HG03039 (cell line): Measurements from ENCODE around the gene SCNN1A.
"Not testable (repeated sequence)": the region's sequence is repeated elsewhere in the genome, so short reads cannot be mapped to it uniquely, and the experiment has no call there.

Experiments used
- ATAC-seq: cut with Tn5 transposase; IDR thresholded peaks from one replicate; pipeline ENCODE4 v1.9.1; 2021; ENCODE audit warnings: mild to moderate bottlenecking, moderate library complexity; ENCODE audit not compliant: unreplicated experiment

Gene SCNN1A

DNA sequence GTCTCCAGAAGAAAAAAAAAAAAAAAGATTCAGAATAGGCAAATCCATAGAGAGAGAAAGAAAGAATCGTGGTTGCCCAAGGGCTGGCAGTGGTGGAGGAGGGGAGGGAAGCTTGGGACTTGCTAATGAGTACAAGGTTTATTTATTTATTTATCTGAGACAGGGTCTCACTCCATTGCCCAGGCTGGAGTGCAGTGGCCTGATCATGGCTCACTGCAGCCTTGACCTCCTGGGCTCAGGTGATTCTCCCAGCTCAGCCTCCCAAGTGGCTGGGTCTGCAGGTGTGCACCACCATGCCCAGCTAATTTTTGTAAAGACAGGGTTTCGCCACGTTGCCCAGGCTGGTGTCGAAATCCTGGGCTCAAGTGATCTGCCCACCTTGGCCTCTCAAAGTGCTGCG, 23.7 kb downstream of the SCNN1A start:
- ATAC-seq: no peak

- no peak for ATAC-seq
These were observed 27.7 kb downstream of the SCNN1A start for GRCh38 chr12:6347367-6348338.

- no peak for ATAC-seq
These were observed 28.4 kb downstream of the SCNN1A start for GRCh38 chr12:6346942-6347341.

GRCh38 chr12:6346235-6346832, 29.0 kb downstream of the SCNN1A start:
- ATAC-seq: no peak

DNA sequence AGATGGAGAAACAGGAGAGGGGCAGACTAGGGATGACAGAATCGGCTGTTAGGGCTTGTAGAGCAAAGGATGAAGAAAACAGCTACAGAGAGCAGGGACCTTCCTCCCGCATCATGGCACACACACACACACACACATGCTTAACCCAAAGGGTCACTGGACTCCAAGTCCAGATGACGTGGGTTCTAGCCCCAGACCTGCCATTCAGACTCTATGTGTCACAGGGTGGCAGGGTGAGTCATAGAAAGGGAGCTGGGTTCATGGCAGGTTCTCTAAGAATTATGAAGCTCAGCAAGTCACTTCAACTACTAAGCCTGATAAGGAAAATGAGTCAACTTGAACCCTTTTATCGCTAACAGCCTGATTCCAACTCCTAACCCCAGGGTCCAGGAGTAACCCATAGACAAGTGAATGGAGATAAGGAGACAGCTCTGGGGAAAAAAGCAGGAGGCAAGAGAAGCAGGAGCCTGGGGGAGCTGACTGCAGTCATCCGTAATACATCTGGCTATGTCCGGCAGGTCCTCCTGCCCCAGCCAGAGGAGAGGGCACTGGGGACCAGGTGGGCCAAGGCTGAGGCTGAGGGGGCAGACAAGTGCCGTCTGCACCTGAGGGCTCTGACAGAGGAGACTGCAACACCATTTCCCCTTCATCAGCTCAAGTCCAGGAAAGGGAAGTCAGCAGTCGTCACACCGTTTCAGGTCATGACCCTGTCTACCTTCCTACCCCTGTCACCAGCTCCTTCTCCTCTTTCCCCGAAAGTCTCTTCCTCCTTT, 29.9 kb downstream of the SCNN1A start:
- no peak for ATAC-seq

DNA sequence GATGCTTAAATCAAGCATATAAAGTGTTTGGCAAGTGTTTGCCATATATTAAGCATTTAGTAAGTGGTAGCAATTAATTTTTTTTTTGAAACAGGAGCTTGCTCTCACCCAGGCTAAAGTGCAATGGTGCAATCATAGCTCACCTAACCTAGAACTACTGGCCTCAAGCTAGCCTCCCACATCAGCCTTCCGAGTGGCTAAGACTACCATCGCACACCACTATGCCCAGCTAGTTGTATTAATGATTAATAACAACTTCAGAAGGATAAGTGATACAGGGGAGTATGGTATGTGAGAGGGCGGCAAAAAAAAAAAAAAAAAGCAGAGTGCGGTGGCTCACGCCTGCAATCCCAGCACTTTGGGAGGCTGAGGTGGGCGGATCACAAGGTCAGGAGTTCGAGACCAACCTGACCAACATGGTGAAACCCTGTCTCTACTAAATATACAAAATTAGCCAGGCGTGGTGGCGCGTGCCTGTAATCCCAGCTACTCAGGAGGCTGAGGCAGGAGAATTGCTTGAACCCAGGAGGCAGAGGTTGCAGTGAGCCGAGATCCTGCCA, 31.2 kb downstream of the SCNN1A start:
- ATAC-seq: not testable (repeated sequence)

DNA sequence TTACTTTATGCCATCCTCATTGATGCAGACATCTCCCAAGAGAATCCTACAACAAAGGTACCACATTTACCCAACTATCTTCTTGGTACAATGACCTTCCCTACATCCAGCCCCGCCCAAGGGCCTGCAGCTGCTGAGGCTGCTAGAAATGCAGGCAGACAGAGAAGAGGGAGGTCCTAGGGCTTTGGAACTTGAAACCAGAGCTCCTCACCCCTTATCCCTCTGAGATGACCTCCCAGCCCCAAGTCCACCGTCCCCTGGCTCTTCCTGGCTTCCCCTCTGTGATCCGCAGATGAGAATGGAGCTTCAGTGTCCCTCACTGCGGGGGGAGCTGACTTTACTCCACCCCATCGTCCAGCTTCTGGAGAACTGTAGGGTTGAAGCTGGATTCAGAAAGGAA, 31.8 kb downstream of the SCNN1A start:
- ATAC-seq: no peak

DNA sequence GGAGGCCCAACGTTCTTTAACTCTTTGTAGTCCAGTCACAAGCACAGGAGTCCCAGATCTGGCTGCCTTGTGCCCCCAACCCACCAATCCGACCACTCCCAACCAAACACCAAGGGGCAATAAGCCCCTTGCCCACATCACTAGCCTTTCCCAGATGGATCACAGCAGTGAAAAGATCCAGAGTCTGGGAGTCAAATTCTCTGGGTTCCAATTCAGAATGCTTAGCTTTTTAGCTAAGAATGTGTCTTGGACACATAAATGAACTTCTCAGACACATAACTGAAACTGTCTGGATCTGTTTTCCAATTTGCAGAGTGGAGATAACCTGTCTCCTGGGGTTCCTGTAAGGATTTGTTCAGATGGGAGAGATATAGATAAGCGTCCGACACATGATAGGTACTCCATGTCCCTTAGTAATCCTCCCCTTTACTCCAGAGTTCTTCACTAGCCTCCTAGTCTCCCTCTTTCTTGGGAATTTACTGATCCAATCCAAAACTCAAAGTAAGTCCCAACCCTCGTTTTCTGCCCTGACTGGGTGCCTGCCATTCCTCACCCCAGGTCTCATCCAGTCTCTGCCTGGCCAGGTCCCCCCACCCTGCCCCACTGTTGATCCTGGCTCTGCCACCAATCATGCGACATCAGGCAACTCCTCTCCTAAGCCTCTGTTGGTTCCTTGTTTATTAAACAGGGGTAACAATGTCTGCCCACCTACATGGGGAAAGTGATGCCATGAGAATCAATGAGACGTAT, 33.0 kb downstream of the SCNN1A start:
- no peak for ATAC-seq

GRCh38 chr12:6341417-6342139, 33.8 kb downstream of the SCNN1A start, which contains the start of gene TNFRSF1A:
TNFRSF1A (minus strand) TSS chr12:6342076; CDS start chr12:6341814, 262 bp downstream.
- ATAC-seq: no peak

DNA sequence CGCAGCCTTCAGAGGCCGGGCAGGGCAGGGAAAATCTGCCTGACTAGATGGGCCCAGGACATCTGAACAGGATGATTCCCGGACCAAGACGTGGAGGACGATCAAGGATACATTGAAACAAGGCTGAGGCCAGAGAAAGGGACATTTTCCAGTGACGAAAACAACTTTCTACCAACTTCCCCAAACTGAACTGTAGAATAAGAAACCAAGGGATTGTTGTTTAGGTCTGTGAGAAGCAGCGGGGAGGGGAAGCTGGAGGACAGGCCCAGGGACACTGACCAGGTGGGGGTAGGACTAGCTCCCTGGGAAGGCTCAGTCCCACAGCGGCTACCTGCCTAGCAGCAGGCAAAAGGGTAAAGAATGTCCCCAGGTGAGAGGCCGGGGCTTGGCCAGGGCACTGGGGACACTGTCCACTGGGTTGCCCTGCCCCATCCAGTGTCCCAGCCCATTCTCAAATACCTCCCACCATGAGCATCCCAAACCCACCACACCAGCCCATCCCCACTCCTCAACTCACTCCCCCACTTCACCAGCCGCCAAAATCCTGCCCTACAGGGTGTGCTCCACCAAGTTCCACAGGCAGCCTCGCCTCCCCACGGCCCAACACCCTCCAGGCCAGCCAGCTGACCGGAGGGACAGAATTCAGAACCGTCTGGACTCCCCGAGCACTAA, 34.5 kb downstream of the SCNN1A start:
- no peak for ATAC-seq

GRCh38 chr12:6340032-6340638, 35.2 kb downstream of the SCNN1A start:
- ATAC-seq: no peak

- ATAC-seq: no peak
These were observed 36.4 kb downstream of the SCNN1A start for GRCh38 chr12:6338955-6339354.

DNA sequence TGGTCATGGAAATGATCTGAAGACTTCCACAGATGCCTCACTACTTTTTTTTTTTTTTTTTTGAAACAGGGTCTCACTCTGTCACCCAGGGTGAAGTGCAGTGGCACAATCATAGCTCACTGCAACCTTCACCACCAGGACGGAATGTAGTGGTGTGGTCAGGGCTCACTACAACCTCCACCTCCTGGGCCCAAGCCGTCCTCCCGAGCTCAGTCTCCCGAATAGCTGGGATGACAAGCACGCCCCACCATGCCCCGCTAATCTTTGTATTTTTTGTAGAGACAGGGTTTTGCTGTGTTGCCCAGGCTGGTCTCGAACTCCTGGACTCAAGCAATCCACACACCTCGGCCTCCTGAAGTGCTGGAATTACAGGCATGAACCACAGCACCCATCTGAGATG, 36.8 kb downstream of the SCNN1A start:
- not testable (repeated sequence) for ATAC-seq

DNA sequence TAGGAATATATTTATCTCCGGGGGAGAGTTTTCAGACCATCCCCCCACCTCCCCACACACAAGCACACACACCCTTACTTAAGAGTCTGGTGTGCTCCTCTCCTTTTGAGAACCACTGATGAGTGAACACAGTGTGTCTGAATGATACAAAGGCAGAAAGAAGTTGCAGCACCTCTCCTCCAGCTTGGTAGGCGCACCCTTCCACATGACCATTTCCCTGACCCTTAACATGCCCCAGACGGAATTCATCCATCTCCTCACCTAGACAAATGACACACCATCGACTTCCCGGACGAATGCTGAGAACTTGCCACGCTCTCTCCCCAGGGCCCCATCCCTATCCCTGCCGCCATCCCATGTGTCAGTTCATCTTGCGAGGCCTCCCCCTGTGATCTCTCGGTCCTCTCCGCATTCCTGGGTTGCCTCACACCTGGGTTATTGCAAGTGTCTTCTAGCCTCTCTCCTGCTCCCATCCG, 37.4 kb downstream of the SCNN1A start:
- no peak for ATAC-seq

- ATAC-seq: no peak
These were observed 38.2 kb downstream of the SCNN1A start for GRCh38 chr12:6336889-6337853.

DNA sequence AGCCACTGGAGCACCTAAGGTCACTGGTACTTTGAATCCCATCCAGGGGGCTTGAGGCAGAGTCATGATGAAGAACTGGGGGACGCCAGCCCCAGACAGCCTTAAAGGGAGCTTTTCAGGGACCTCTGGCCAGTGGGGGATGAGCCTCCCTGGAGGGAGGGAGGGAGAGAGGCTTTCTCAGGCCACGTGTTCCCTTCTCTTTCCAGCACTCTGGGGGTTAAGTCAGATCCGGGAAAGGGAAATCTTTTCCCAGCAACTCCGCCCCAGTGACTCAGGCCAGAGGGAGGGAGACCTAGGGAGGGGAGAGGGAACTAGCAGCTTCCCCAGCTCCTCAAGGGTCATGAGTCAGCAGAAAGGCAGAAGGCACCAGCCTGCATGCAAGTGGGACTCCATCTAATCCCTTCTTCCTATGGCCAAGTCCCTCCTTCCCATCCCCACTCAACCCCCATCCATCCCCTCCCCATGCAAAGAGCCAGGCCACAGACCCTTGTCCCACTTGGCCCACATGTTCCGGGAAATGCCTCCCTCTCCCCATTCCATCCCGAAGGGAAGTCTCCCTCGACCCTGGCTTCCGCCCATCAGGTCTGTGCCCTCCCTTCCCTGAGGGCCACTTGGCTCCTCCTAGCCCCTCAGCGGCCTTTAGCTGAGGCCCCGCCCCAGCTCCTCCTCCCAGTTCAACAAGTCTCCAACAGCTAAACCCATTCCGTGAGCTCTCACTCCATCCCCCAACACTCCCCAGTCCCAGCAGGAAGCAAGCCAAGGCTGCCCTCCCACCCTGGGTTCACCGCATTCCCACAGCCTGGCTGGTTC, 39.1 kb downstream of the SCNN1A start:
- ATAC-seq: no peak
